GM21825 (cell line): ENCODE measurements around the gene KIF2A.

Source experiments
- ATAC-seq: cut with Tn5 transposase; IDR thresholded peaks from one replicate; pipeline ENCODE4 v1.9.1; 2021; ENCODE audit warnings: mild to moderate bottlenecking, moderate library complexity; ENCODE audit not compliant: unreplicated experiment

The KIF2A gene

GRCh38 chr5:62305715-62306322 is at the start of gene KIF2A:
Gene KIF2A, plus strand, starts transcription at chr5:62306206. Its CDS starts 267 bp downstream, at chr5:62306473.
- peak; percentile 89 for ATAC-seq

- ATAC-seq = no peak
Measured at GRCh38 chr5:62257020-62257367, 49.0 kb upstream of the KIF2A start.

GRCh38 chr5:62258654-62259053 is 47.4 kb upstream of the KIF2A start:
- ATAC-seq = no peak

GRCh38 chr5:62259699-62260250 is 46.2 kb upstream of the KIF2A start:
- ATAC-seq = no peak

- ATAC-seq = no peak
Measured at GRCh38 chr5:62260513-62260912, 45.5 kb upstream of the KIF2A start.

GRCh38 chr5:62263401-62263800 is 42.6 kb upstream of the KIF2A start:
- ATAC-seq = no peak

GRCh38 chr5:62265648-62266112 is 40.3 kb upstream of the KIF2A start:
- ATAC-seq = no peak

GRCh38 chr5:62266573-62266972 is 39.4 kb upstream of the KIF2A start:
- ATAC-seq = no peak

GRCh38 chr5:62268234-62268633 is 37.8 kb upstream of the KIF2A start:
- peak; percentile 68 for ATAC-seq

GRCh38 chr5:62268792-62269191 is 37.2 kb upstream of the KIF2A start:
- ATAC-seq = no peak

- ATAC-seq = no peak
Measured at GRCh38 chr5:62271370-62271769, 34.6 kb upstream of the KIF2A start.

- no peak for ATAC-seq
Measured at GRCh38 chr5:62271870-62272269, 34.1 kb upstream of the KIF2A start.

GRCh38 chr5:62273687-62274086 is 32.3 kb upstream of the KIF2A start:
- ATAC-seq = no peak

- ATAC-seq = no peak
Measured at GRCh38 chr5:62275581-62275980, 30.4 kb upstream of the KIF2A start.

- ATAC-seq = no peak
Measured at GRCh38 chr5:62281411-62281810, 24.6 kb upstream of the KIF2A start.

GRCh38 chr5:62282064-62282463 is 23.9 kb upstream of the KIF2A start:
- ATAC-seq = no peak

GRCh38 chr5:62283005-62283404 is 23.0 kb upstream of the KIF2A start:
- ATAC-seq = no peak

- no peak for ATAC-seq
Measured at GRCh38 chr5:62283861-62284260, 22.1 kb upstream of the KIF2A start.

- ATAC-seq = peak; percentile 78
Measured at GRCh38 chr5:62284946-62285891, 20.8 kb upstream of the KIF2A start.

GRCh38 chr5:62286834-62287233 is 19.2 kb upstream of the KIF2A start:
- ATAC-seq = no peak

- no peak for ATAC-seq
Measured at GRCh38 chr5:62287237-62287636, 18.8 kb upstream of the KIF2A start.

GRCh38 chr5:62288118-62288517 is 17.9 kb upstream of the KIF2A start:
- no peak for ATAC-seq
